Erythroblast (primary cell): ENCODE measurements around the gene TUBB.

Source experiments
- GATA1 ChIP-seq: IDR thresholded peaks from 2 replicates; pipeline ENCODE4 v1.6.1; 2011; ENCODE audit warnings: low read depth, mild to moderate bottlenecking, control low read depth, low read length, moderate library complexity
- POLR2A ChIP-seq: IDR thresholded peaks from 2 replicates; pipeline ENCODE4 v1.6.1; 2011; ENCODE audit warnings: mild to moderate bottlenecking, low read length

GRCh38 chr6:30691208-30691847 lies 28.8 kb upstream of the TUBB start:
- TF ChIP-seq POLR2A (peak; percentile 9), GATA1 (no peak)
